HepG2 (cell line): ENCODE data around the gene IBA57. TPM values are rescaled to one million over a fixed set of nuclear protein-coding genes. Genes with fewer than 3 reads are reported as not detected.
A peak's percentile ranks its signal among the peaks of the same experiment; 100 is the strongest.

Source experiments
- CAMTA2 ChIP-seq: sonication (generic); formaldehyde crosslinking; IDR thresholded peaks from 2 replicates; pipeline ENCODE4 v1.4.0; 2020; ENCODE audit warnings: mild to moderate bottlenecking, missing genetic modification reagents, borderline replicate concordance
- E2F2 ChIP-seq: sonication (generic); formaldehyde crosslinking; IDR thresholded peaks from 2 replicates; pipeline ENCODE4 v1.4.0; 2020; ENCODE audit warnings: missing genetic modification reagents, borderline replicate concordance
- EED ChIP-seq: sonication (generic); formaldehyde crosslinking; IDR thresholded peaks from 2 replicates; pipeline ENCODE4 v1.5.0; 2020; ENCODE audit warnings: mild to moderate bottlenecking, missing genetic modification reagents
- GABPA ChIP-seq, 2 experiments: IDR thresholded peaks; 2 replicates each; pipeline ENCODE4 v1.6.1; 2011 to 2016; ENCODE audit warnings: low read depth in 2 of 2, low read length in 1 of 2, missing biosample characterization in 1 of 2, missing genetic modification characterization in 1 of 2
- HNRNPK ChIP-seq: fragments of 200-400 bp; formaldehyde crosslinking; IDR thresholded peaks from 2 replicates; pipeline ENCODE4 v1.6.1; 2018; ENCODE audit warnings: low read length, low read depth, moderate library complexity, mild to moderate bottlenecking; ENCODE audit not compliant: poor library complexity, severe bottlenecking
- TCF7 ChIP-seq: sonication (generic); IDR thresholded peaks from 2 replicates; pipeline ENCODE4 v1.6.1; 2016; ENCODE audit warnings: antibody characterized with exemption, low read depth
- XRCC5 ChIP-seq: fragments of 200-400 bp; formaldehyde crosslinking; optimal IDR thresholded peaks from 2 replicates; pipeline ENCODE3; 2017; ENCODE audit warnings: mild to moderate bottlenecking, low read length
- ZBTB2 ChIP-seq: sonication (generic); formaldehyde crosslinking; IDR thresholded peaks from 2 replicates; pipeline ENCODE4 v1.8.0; 2022; ENCODE audit warnings: low read depth, missing genetic modification reagents
- ZNF329 ChIP-seq: sonication (generic); formaldehyde crosslinking; IDR thresholded peaks from 2 replicates; pipeline ENCODE4 v1.9.0; 2021; ENCODE audit warnings: low read depth, mild to moderate bottlenecking, missing genetic modification reagents
- ZNF460 ChIP-seq: sonication (generic); formaldehyde crosslinking; IDR thresholded peaks from 2 replicates; pipeline ENCODE4 v1.5.1; 2020; ENCODE audit warnings: missing genetic modification reagents, mild to moderate bottlenecking, borderline replicate concordance
- ZNF605 ChIP-seq: sonication (generic); formaldehyde crosslinking; IDR thresholded peaks from 2 replicates; pipeline ENCODE4 v1.8.0; 2022; ENCODE audit warnings: mild to moderate bottlenecking, missing genetic modification reagents
- ZNF770 ChIP-seq: sonication (generic); formaldehyde crosslinking; IDR thresholded peaks from 2 replicates; pipeline ENCODE4 v1.5.0; 2020; ENCODE audit warnings: mild to moderate bottlenecking, missing genetic modification reagents
- ZNF777 ChIP-seq: sonication (generic); formaldehyde crosslinking; IDR thresholded peaks from 2 replicates; pipeline ENCODE4 v1.4.0; 2020; ENCODE audit warnings: missing genetic modification reagents
- polyA plus RNA-seq, 8 experiments: library from polyadenylated mRNA; depleted of rRNA in 3 of 8; stranded (reverse) in 7 of 8; unstranded in 1 of 8; fragments of >200 nt; fragmentation: Illumina TruSeq in 4 of 8; extraction: Trizol in 4 of 8; gene quantifications; 2 replicates each; pipeline versions ENCODE4 v1.2.1 to v1.2.3, GENCODE V29; 2011 to 2016; ENCODE audit warnings: low read depth in 4 of 8, missing spikeins in 1 of 8, mixed read lengths in 1 of 8; ENCODE audit not compliant: insufficient read depth in 1 of 8
- total RNA-seq, 5 experiments: library from RNA; depleted of rRNA; stranded (reverse); fragments of >200 nt; fragmentation: Illumina TruSeq; extraction: Trizol; gene quantifications; 2 replicates each; pipeline ENCODE4 v1.2.3, GENCODE V29; 2016; ENCODE audit warnings: low read depth in 1 of 5

Gene IBA57
- total and polyA plus RNA-seq, 2 of the 13 experiments (the other 11 are each of a cell fraction or from before 2014, with no cell fraction given) = 2.3 to 10.2 TPM

GRCh38 chr1:228139406-228139930 is 26.1 kb upstream of the IBA57 start (continued):
- TF ChIP-seq ZNF777 (CRISPR knock-in tag) (no peak), ZNF329 (no peak), ZBTB2 (CRISPR knock-in tag) (peak; percentile 19; the same call in 1 of the 2 replicates), GABPA (IDR thresholded peaks at IDR 0.05; ENCODE audit: low read depth, low read length) (no peak), GABPA (CRISPR knock-in tag; IDR thresholded peaks at IDR 0.05; ENCODE audit: low read depth) (peak; percentile 87), HNRNPK (no peak), CAMTA2 (CRISPR knock-in tag) (peak; percentile 34; the same call in 1 of the 2 replicates), ZNF770 (CRISPR knock-in tag) (peak; percentile 99), EED (CRISPR knock-in tag) (peak; percentile 47; the same call in 1 of the 2 replicates), XRCC5 (no peak), ZNF460 (CRISPR knock-in tag) (peak; percentile 31; the same call in 1 of the 2 replicates), ZNF605 (0 out of 2 replicates have a peak, but pooled peaks have one; percentile 82), TCF7 (peak; percentile 52; the same call in 1 of the 2 replicates), E2F2 (CRISPR knock-in tag) (0 out of 2 replicates have a peak, but pooled peaks have one; percentile 78)
- TF ChIP-seq, all 625 proteins: peak for 46
